Measurements from ENCODE around the gene SHLD1. TPM values are rescaled to one million over a fixed set of nuclear protein-coding genes. Genes with fewer than 3 reads are reported as not detected.
"Not testable (repeated sequence)": the region's sequence is repeated elsewhere in the genome, so short reads cannot be mapped to it uniquely, and the experiment has no call there.

The SHLD1 gene
- total RNA-seq, 1 donor from 2014 or later = 5.3 TPM

GRCh38 chr20:5731753-5732366 is 18.3 kb upstream of the SHLD1 start:
- ATAC-seq (peak; percentile 79), DNase-seq (ENCODE audit: missing footprints) (no peak)
- intact Hi-C loops (cut with DNase I) = no loop called here

GRCh38 chr20:5734602-5735001 is 15.6 kb upstream of the SHLD1 start:
- ATAC-seq (no peak), DNase-seq (ENCODE audit: missing footprints) (no peak)
- intact Hi-C loops (cut with DNase I) = no loop called here

GRCh38 chr20:5735845-5736510 is 14.2 kb upstream of the SHLD1 start:
- ATAC-seq (peak; percentile 74), DNase-seq (ENCODE audit: missing footprints) (no peak)
- intact Hi-C loops (cut with DNase I) = no loop called here

- DNase-seq (ENCODE audit: missing footprints) (no peak), ATAC-seq (no peak)
- intact Hi-C loops (cut with DNase I) = no loop called here
Observed at GRCh38 chr20:5737619-5737953, 12.6 kb upstream of the SHLD1 start.

GRCh38 chr20:5737966-5738365 is 12.2 kb upstream of the SHLD1 start:
- intact Hi-C loops (cut with DNase I) = no loop called here
- no peak for ATAC-seq
- DNase-seq (ENCODE audit: missing footprints) = no peak

GRCh38 chr20:5740643-5741042 is 9.6 kb upstream of the SHLD1 start:
- ATAC-seq; DNase-seq (ENCODE audit: missing footprints); intact Hi-C loops (cut with DNase I): not testable (repeated sequence)

GRCh38 chr20:5741089-5741488 is 9.1 kb upstream of the SHLD1 start:
- DNase-seq (ENCODE audit: missing footprints) = no peak
- intact Hi-C loops (cut with DNase I) = no loop called here
- ATAC-seq = no peak

- DNase-seq (ENCODE audit: missing footprints) (no peak), ATAC-seq (no peak)
- intact Hi-C loops (cut with DNase I) = no loop called here
Observed at GRCh38 chr20:5742041-5742440, 8.2 kb upstream of the SHLD1 start.

- DNase-seq (ENCODE audit: missing footprints) (no peak), ATAC-seq (no peak)
- intact Hi-C loops (cut with DNase I) = no loop called here
Observed at GRCh38 chr20:5745416-5746030, 4.7 kb upstream of the SHLD1 start.

- ATAC-seq (no peak), DNase-seq (ENCODE audit: missing footprints) (no peak)
- intact Hi-C loops (cut with DNase I) = no loop called here
Observed at GRCh38 chr20:5746064-5746463, 4.1 kb upstream of the SHLD1 start.

GRCh38 chr20:5748246-5748645 is 2.0 kb upstream of the SHLD1 start:
- DNase-seq (ENCODE audit: missing footprints) (no peak), ATAC-seq (no peak)
- intact Hi-C loops (cut with DNase I) = no loop called here

GRCh38 chr20:5749512-5749951 is 669 bp upstream of the SHLD1 start:
- DNase-seq (ENCODE audit: missing footprints); ATAC-seq; intact Hi-C loops (cut with DNase I): not testable (repeated sequence)

GRCh38 chr20:5751856-5752255 is 1.7 kb downstream of the SHLD1 start:
- ATAC-seq (no peak), DNase-seq (ENCODE audit: missing footprints) (no peak)
- intact Hi-C loops (cut with DNase I) = no loop called here

- intact Hi-C loops (cut with DNase I) = no loop called here
- ATAC-seq = no peak
- no peak for DNase-seq (ENCODE audit: missing footprints)
Observed at GRCh38 chr20:5753814-5754213, 3.6 kb downstream of the SHLD1 start.

GRCh38 chr20:5757949-5758348 is 7.7 kb downstream of the SHLD1 start:
- ATAC-seq (no peak), DNase-seq (ENCODE audit: missing footprints) (no peak)
- intact Hi-C loops (cut with DNase I) = no loop called here

GRCh38 chr20:5766085-5766764 is 16.0 kb downstream of the SHLD1 start:
- intact Hi-C loops (cut with DNase I) = no loop called here
- DNase-seq (ENCODE audit: missing footprints) (no peak), ATAC-seq (peak; percentile 95)

GRCh38 chr20:5767493-5768098 is 17.4 kb downstream of the SHLD1 start:
- intact Hi-C loops (cut with DNase I) = no loop called here
- no peak for DNase-seq (ENCODE audit: missing footprints)
- ATAC-seq = no peak

GRCh38 chr20:5770231-5770986 is 20.2 kb downstream of the SHLD1 start:
- intact Hi-C loops (cut with DNase I) = no loop called here
- ATAC-seq = no peak
- DNase-seq (ENCODE audit: missing footprints) = no peak

GRCh38 chr20:5770987-5771318 is 20.8 kb downstream of the SHLD1 start:
- DNase-seq (ENCODE audit: missing footprints) = no peak
- ATAC-seq = no peak
- intact Hi-C loops (cut with DNase I) = no loop called here
